Bone marrow (tissue), 2 donors: ENCODE data around the gene NCK2.

Experiments
- DNase-seq, 2 donors: peaks; one replicate each; lab custom pipeline; 2025; lab: John Stamatoyannopoulos, UW

The NCK2 gene

DNA sequence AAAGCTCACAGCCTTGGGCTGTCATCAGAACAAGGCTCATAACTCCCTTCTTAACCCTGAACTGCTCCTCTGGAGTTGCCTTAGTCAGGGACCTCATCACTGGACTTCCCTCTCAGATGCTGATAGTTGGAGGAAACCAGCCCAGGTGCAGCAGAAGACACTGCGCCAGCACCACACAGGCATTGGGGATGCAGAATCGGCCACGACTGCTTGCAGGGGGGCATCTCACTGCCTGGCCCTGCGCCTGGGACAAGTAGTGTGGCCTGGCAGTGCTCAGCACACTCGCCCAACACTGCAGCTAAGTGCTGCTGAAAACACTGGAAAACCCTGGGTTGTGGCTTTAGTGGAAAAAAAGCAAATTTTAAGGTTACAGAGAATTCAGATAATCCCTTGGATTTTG lies 68.7 kb downstream of the NCK2 start:
- no peak for DNase-seq

DNA sequence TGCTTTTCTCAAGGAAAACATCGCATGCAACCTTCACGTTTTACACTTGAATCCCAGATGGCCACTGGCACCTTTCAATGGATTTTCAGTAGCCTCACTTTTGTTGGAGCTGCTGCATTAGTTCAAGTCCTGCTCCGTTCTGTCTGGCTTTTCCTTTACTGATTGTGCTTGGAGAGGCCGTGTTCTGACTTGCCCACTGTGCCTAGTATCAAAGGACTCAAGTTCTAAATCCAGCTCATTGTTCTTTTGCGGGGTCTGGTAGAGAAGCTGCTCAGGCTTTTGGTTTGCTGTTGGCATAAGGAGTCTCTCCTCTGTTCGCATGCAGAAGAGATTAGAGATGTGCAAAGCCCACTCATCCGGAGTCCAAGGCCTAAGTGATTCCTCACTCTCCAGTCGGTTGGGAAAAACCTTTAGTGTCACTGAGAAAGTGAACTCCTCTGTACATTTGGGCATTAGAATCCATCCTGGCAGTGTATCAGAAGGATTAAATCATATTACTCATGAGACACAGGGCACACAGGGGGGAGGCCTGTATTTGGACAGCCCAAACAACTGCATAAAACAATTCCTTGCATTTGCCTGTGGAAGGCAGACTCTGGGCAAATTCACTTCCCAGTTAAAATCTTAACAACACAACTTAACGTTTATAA lies 69.7 kb downstream of the NCK2 start:
- DNase-seq = no peak

GRCh38 chr2:105815401-105815800 lies 70.7 kb downstream of the NCK2 start:
- no peak for DNase-seq

GRCh38 chr2:105820151-105820550 lies 75.4 kb downstream of the NCK2 start:
- DNase-seq = no peak

DNA sequence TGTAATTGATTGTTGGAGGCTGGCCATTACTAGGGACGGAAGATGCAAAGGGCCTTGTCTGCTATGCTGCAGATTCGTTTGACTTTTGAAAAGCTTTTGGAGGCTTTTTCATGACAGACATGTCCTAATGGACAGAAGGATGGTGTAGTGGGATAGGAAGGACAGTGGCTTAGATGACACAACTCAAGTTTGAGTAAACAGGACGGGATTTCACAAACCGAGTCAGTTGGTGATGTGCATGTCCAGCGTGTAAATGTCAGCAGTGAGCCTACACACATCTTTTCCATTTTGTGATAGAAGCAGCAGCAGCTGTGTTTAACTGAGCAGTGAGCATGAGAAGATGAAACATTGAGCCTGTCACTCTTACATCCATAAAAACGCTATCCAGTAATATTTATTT lies 76.0 kb downstream of the NCK2 start:
- no peak for DNase-seq

DNA sequence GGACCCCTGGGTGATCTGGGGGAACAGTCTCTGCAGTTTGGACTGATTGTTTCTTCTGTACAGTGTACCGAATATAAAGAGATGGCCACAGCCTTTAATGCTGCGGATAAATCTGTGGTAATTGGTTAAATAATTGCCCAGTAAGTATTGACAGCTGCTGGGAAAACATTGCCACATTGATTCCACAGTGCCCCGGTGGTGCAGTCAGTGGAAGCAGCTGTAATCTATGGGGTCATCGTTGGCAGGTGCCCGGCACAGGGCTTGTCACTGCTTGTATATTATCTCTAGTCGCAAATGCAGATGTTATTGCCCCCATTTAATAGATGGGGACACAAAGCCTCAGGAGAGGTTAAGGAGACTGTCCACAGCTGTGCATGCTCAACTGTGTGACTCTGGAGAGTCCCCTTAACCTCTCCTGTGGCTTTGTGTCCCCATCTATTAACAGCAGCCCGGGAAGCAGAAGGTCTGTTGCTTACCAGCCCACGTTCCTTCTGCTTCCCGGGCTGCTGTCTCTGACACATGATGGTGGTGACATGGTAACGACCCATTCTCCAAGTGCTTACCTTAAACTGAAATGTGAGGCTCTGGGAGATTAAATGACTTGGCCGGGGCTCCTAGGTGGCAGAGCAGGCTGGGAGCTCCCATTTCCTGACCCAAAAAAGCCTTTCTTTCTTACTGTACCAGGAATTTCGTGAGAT lies 76.9 kb downstream of the NCK2 start:
- DNase-seq = no peak

- no peak for DNase-seq
These were observed 77.5 kb downstream of the NCK2 start for GRCh38 chr2:105822186-105822585.

GRCh38 chr2:105824446-105824845 lies 79.7 kb downstream of the NCK2 start:
- DNase-seq = no peak

GRCh38 chr2:105827351-105828096 lies 82.8 kb downstream of the NCK2 start:
- peak in 1 of 2 donors; percentile 14 for DNase-seq

DNA sequence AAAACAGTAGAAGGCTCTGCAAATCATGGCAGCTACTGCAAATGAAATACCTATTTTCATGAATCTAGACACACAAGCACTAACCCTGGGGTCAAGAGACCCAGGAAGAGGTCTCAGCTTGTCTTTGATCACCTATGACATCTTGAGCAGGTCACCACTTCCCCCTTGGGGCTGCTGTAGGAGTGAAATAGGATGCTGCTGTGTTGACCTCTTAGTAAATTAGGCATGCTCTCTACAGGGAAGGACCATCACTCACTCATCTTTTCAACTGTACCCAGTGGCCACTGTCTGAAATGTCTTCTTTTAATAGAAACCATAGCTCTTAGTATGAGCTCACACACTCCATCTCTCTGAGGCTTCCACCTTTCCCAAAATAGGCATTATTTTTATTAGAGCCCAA lies 83.8 kb downstream of the NCK2 start:
- DNase-seq = no peak

- peak in 1 of 2 donors; percentile 52 for DNase-seq
These were observed 90.2 kb downstream of the NCK2 start for GRCh38 chr2:105834931-105835330.

DNA sequence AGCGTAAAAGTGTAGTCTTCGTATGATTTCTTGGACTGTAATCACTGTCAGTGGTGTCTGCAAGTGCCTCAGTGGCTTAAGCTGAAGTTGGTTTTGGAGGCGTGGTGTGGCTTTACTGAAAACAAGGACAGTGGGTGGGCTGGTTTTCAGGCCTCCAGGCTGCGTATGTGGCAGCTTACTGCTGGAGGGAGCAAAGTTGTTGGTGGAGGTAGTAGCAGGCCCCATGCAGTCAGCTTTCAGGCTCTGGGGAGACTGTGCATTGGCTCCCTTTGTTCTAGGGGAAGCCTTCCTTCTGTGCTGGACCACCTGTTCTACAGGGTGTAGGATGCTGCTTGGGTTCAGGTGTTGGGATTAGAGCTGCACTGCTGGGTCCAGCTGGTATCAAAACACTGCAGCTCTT lies 91.6 kb downstream of the NCK2 start:
- no peak for DNase-seq

- no peak for DNase-seq
These were observed 92.4 kb downstream of the NCK2 start for GRCh38 chr2:105836840-105837692.

GRCh38 chr2:105839793-105840192 lies 95.1 kb downstream of the NCK2 start:
- no peak for DNase-seq

GRCh38 chr2:105840933-105841332 lies 96.2 kb downstream of the NCK2 start:
- DNase-seq = no peak

DNA sequence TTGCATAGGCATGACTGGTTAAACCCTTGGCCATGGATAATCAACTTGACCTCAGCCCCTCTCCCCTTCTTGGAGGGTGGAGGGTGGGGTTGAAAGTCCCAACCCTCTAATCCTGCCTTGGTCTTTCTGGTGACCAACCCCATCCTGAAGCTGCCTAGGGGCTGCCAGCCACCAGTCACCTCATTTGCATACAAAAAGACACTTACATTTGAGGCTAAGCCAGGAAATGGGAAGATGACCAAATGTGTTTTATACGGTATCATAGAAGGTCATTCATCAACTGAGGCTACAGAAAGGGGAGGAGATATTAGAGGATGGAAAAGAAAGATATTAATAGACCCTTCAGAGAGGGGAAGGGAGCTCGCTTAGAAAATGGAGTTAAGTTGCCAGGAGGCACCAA lies 96.8 kb downstream of the NCK2 start:
- DNase-seq = no peak

DNA sequence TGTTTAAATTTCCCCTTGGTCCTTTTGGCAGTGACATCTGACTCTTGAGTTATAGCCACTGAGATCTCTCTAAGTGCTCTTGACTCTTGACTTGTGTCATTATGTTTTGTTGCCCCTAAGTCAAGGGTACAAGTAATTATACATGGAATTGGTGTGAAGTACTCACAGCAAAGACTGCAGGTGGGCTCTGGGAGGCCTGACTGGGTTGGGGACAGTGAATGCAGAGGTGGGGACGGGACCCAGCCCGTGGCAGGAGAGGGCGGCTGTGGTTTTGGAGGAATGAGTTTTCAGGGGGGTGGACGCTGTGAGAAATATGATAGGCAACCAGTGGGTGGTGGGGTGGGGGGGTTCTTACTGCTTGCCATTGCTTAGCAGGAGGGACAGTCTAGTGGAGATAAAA lies 97.8 kb downstream of the NCK2 start:
- no peak for DNase-seq

- no peak for DNase-seq
These were observed 99.0 kb downstream of the NCK2 start for GRCh38 chr2:105843476-105844374.

DNA sequence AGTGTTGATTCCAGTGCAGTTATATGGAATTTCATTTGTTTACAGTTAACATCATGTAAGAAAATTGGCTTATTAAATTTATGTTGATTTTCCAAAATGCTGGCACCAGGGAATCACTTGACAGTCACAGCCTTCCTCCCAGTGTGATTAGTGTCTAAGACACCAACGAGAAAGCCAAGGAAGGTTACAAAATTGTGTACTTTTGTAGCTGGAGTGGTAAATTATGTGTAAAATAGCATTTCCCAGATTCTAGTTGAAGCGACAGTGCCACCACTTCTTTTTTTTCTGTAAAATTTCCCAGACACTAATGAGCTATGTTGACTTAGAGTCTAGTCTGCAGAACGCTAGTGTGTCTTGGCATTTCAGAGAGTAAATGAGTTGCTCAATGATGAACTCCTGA lies 101.3 kb downstream of the NCK2 start:
- DNase-seq = no peak

GRCh38 chr2:105847056-105847455 lies 102.3 kb downstream of the NCK2 start:
- DNase-seq = no peak

- no peak for DNase-seq
These were observed 103.7 kb downstream of the NCK2 start for GRCh38 chr2:105848367-105848766.
